ENCODE measurements around the gene PP2D1. TPM values are rescaled to one million over a fixed set of nuclear protein-coding genes. Genes with fewer than 3 reads are reported as not detected.
"Not testable (repeated sequence)": the region's sequence is repeated elsewhere in the genome, so short reads cannot be mapped to it uniquely, and the experiment has no call there.

The PP2D1 gene
- polyA plus RNA-seq, 1 donor = 0.39 TPM

- Histone ChIP-seq H3K4me3 (ENCODE audit: low read length) (no peak overlapping the region), H3K27me3 (ENCODE audit: control insufficient read depth, insufficient read depth, low read length) (no peaks in the 10 kb centered on the region), H3K4me1 (ENCODE audit: control insufficient read depth, insufficient read depth, low read length) (no peaks in the 10 kb centered on the region), H3K27ac (ENCODE audit: low read length) (no peak overlapping the region), H3K36me3 (ENCODE audit: control insufficient read depth, insufficient read depth, low read length) (peaks cover 25% of the 10 kb centered on the region), H3K9me3 (ENCODE audit: control insufficient read depth, low read depth, low read length) (no peaks in the 10 kb centered on the region)
- 100% methylated on average over 1 of the region's 8 CpGs for WGBS (ENCODE audit: insufficient coverage, low lambda C conversion rate)
- no peak for DNase-seq
These were observed 41.7 kb downstream of the PP2D1 start for GRCh38 chr3:19970327-19970726.

- Histone ChIP-seq H3K4me3 (ENCODE audit: low read length) (no peak overlapping the region), H3K27me3 (ENCODE audit: control insufficient read depth, insufficient read depth, low read length) (no peaks in the 10 kb centered on the region), H3K36me3 (ENCODE audit: control insufficient read depth, insufficient read depth, low read length) (peaks cover 15% of the 10 kb centered on the region), H3K4me1 (ENCODE audit: control insufficient read depth, insufficient read depth, low read length) (no peaks in the 10 kb centered on the region), H3K27ac (ENCODE audit: low read length) (no peak overlapping the region), H3K9me3 (ENCODE audit: control insufficient read depth, low read depth, low read length) (no peaks in the 10 kb centered on the region)
- 100% methylated on average over 4 of the region's 4 CpGs for WGBS (ENCODE audit: insufficient coverage, low lambda C conversion rate)
- no peak for DNase-seq
These were observed 44.3 kb downstream of the PP2D1 start for GRCh38 chr3:19967812-19968211.

GRCh38 chr3:19967208-19967607, 44.9 kb downstream of the PP2D1 start:
- Histone ChIP-seq H3K9me3 (ENCODE audit: control insufficient read depth, low read depth, low read length) (no peaks in the 10 kb centered on the region), H3K27ac (ENCODE audit: low read length) (no peak overlapping the region), H3K4me1 (ENCODE audit: control insufficient read depth, insufficient read depth, low read length) (no peaks in the 10 kb centered on the region), H3K4me3 (ENCODE audit: low read length) (no peak overlapping the region), H3K27me3 (ENCODE audit: control insufficient read depth, insufficient read depth, low read length) (no peaks in the 10 kb centered on the region), H3K36me3 (ENCODE audit: control insufficient read depth, insufficient read depth, low read length) (peaks cover 18% of the 10 kb centered on the region)
- no CpG with 5 or more reads among the region's 6 CpGs for WGBS (ENCODE audit: insufficient coverage, low lambda C conversion rate)
- no peak for DNase-seq

DNA sequence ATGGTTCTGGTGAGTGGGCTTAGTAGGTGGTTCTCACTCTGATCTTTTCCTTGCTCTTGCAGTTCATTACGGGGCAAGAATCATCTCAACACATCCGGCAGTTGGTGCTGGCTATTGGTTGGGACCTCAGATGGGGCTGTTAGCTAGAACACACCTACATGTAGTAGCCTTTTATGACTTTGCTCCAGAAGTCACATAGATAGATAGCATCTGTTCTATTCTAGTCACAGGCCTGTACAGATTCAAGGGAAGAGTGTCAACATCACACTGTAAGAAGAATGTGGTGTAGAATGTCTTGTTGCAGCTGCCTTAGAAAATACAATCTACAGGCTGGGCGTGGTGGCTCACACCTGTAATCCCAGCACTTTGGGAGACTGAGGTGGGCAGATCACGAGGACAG, 50.1 kb downstream of the PP2D1 start:
- Histone ChIP-seq H3K4me1 (ENCODE audit: control insufficient read depth, insufficient read depth, low read length) (no peaks in the 10 kb centered on the region), H3K27ac (ENCODE audit: low read length) (no peak overlapping the region), H3K27me3 (ENCODE audit: control insufficient read depth, insufficient read depth, low read length) (no peaks in the 10 kb centered on the region), H3K36me3 (ENCODE audit: control insufficient read depth, insufficient read depth, low read length) (peaks cover 18% of the 10 kb centered on the region), H3K4me3 (ENCODE audit: low read length) (no peak overlapping the region), H3K9me3 (ENCODE audit: control insufficient read depth, low read depth, low read length) (no peaks in the 10 kb centered on the region)
- no CpG with 5 or more reads among the region's 4 CpGs for WGBS (ENCODE audit: insufficient coverage, low lambda C conversion rate)
- peak in 1 of 2 donors; percentile 38 for DNase-seq

GRCh38 chr3:19960696-19961095, 51.4 kb downstream of the PP2D1 start:
- Histone ChIP-seq H3K9me3 (ENCODE audit: control insufficient read depth, low read depth, low read length) (no peaks in the 10 kb centered on the region), H3K4me1 (ENCODE audit: control insufficient read depth, insufficient read depth, low read length) (no peaks in the 10 kb centered on the region), H3K4me3 (ENCODE audit: low read length) (no peak overlapping the region), H3K27me3 (ENCODE audit: control insufficient read depth, insufficient read depth, low read length) (no peaks in the 10 kb centered on the region), H3K27ac (ENCODE audit: low read length) (no peak overlapping the region), H3K36me3 (ENCODE audit: control insufficient read depth, insufficient read depth, low read length) (peaks cover 22% of the 10 kb centered on the region)
- no peak for DNase-seq
- WGBS (ENCODE audit: insufficient coverage, low lambda C conversion rate) = 88% methylated on average over 3 of the region's 4 CpGs

DNA sequence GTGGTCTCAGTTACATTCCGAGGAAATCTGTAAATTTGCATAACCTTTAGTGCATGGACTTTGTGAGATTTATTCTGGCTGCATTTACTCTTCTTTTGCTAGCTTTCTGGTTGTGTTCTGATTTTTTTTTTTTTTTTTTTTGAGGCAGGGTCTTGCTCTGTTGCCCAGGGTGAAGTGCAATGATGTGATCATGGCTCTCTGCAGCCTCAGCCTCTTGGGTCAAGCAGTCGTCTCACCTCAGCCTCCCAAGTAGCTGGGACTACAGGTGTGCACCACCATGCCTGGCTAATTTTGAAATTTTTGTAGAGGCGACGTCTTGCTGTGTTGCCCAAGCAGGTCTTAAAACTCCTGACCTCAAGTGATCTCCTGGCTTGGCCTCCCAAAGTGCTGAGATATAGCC, 52.6 kb downstream of the PP2D1 start:
- no peaks in the 10 kb centered on the region for H3K27me3 ChIP-seq (ENCODE audit: control insufficient read depth, insufficient read depth, low read length)
- 100% methylated on average over 1 of the region's 4 CpGs for WGBS (ENCODE audit: insufficient coverage, low lambda C conversion rate)
- H3K4me3 ChIP-seq (ENCODE audit: low read length) = no peak overlapping the region
- no peak for DNase-seq
- no peaks in the 10 kb centered on the region for H3K4me1 ChIP-seq (ENCODE audit: control insufficient read depth, insufficient read depth, low read length)
- H3K36me3 ChIP-seq (ENCODE audit: control insufficient read depth, insufficient read depth, low read length) = peaks cover 25% of the 10 kb centered on the region
- H3K9me3 ChIP-seq (ENCODE audit: control insufficient read depth, low read depth, low read length) = no peaks in the 10 kb centered on the region
- no peak overlapping the region for H3K27ac ChIP-seq (ENCODE audit: low read length)

DNA sequence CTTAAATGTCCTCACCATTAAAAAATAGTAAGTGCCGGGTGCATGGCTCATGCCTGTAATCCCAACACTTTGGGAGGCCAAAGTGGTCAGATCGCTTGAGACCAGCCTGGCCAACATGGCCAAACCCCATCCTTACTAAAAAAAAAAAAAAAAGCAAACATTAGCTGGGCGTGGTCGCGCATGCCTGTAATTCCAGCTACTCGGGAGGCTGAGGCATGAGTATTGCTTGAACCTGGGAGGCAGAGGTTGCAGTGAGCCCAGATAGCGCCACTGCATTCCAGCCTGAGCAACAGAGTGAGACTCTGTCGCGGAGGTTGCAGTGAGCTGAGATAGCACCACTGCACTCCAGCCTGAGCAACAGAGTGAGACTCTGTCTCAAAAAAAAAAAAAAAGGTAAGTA, 54.7 kb downstream of the PP2D1 start:
- WGBS (ENCODE audit: insufficient coverage, low lambda C conversion rate) = no CpG with 5 or more reads among the region's 9 CpGs

DNA sequence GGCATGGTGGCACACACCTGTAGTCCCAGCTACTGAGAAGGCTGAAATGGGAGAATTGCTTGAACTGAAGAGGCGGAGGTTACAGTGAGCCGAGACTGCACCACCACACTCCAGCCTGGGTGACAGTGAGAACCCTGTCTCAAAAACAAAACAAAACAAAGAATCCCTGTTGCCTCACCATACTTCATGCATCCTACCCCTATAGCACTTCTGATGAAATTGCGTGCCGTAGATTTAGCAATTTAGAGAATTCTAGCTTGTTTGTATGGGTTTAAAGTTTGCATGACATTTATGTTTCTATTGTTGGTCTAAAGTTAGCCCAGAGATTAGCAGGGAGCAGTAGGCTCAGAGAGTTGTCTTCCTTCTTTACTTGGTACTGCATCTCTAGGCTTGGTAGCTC, 57.4 kb downstream of the PP2D1 start:
- no peaks in the 10 kb centered on the region for H3K9me3 ChIP-seq (ENCODE audit: control insufficient read depth, low read depth, low read length)
- no peaks in the 10 kb centered on the region for H3K27me3 ChIP-seq (ENCODE audit: control insufficient read depth, insufficient read depth, low read length)
- no peak overlapping the region for H3K27ac ChIP-seq (ENCODE audit: low read length)
- H3K4me3 ChIP-seq (ENCODE audit: low read length) = no peak overlapping the region
- DNase-seq = no peak
- H3K36me3 ChIP-seq (ENCODE audit: control insufficient read depth, insufficient read depth, low read length) = peaks cover 42% of the 10 kb centered on the region
- H3K4me1 ChIP-seq (ENCODE audit: control insufficient read depth, insufficient read depth, low read length) = no peaks in the 10 kb centered on the region
- no CpG with 5 or more reads among the region's 4 CpGs for WGBS (ENCODE audit: insufficient coverage, low lambda C conversion rate)

More for the DNA sequence above, 54.7 kb downstream of the PP2D1 start:
- not testable (repeated sequence) for H3K27ac ChIP-seq (ENCODE audit: low read length); H3K4me1 ChIP-seq (ENCODE audit: control insufficient read depth, insufficient read depth, low read length); H3K9me3 ChIP-seq (ENCODE audit: control insufficient read depth, low read depth, low read length); H3K4me3 ChIP-seq (ENCODE audit: low read length); H3K27me3 ChIP-seq (ENCODE audit: control insufficient read depth, insufficient read depth, low read length); DNase-seq
- peaks cover 39% of the 10 kb centered on the region for H3K36me3 ChIP-seq (ENCODE audit: control insufficient read depth, insufficient read depth, low read length)

DNA sequence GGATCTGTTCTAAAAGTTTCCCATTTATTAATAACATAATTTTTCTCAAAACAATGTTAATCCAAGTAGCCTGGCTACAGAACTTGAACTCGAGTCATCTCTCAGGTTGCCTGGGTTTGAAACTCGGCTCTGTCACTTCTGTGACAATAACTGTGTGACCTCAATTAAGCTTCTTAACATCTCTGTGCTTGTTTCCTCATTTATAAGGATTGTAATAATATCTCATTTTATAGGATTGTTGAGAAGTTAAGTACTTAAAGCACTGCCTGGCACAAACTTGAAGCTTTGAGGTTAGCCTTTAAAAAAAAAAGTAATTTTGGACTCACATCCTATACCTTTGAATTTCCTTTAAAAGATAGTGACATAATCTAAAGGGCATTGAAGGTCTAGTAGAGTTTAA, 61.7 kb downstream of the PP2D1 start:
- WGBS (ENCODE audit: insufficient coverage, low lambda C conversion rate) = no CpG with 5 or more reads among the region's 2 CpGs
- no peak for DNase-seq
- H3K4me1 ChIP-seq (ENCODE audit: control insufficient read depth, insufficient read depth, low read length) = peaks cover 9% of the 10 kb centered on the region
- H3K4me3 ChIP-seq (ENCODE audit: low read length) = no peak overlapping the region
- H3K9me3 ChIP-seq (ENCODE audit: control insufficient read depth, low read depth, low read length) = peaks cover 3% of the 10 kb centered on the region
- H3K36me3 ChIP-seq (ENCODE audit: control insufficient read depth, insufficient read depth, low read length) = peaks cover 28% of the 10 kb centered on the region
- H3K27ac ChIP-seq (ENCODE audit: low read length) = no peak overlapping the region
- H3K27me3 ChIP-seq (ENCODE audit: control insufficient read depth, insufficient read depth, low read length) = no peaks in the 10 kb centered on the region

GRCh38 chr3:19948226-19948591, 63.9 kb downstream of the PP2D1 start:
- H3K27ac ChIP-seq (ENCODE audit: low read length) = peak overlapping the region; percentile 97
- H3K9me3 ChIP-seq (ENCODE audit: control insufficient read depth, low read depth, low read length) = peaks cover 3% of the 10 kb centered on the region
- H3K4me1 ChIP-seq (ENCODE audit: control insufficient read depth, insufficient read depth, low read length) = peaks cover 9% of the 10 kb centered on the region
- H3K27me3 ChIP-seq (ENCODE audit: control insufficient read depth, insufficient read depth, low read length) = no peaks in the 10 kb centered on the region
- H3K36me3 ChIP-seq (ENCODE audit: control insufficient read depth, insufficient read depth, low read length) = peaks cover 13% of the 10 kb centered on the region
- WGBS (ENCODE audit: insufficient coverage, low lambda C conversion rate) = no CpG with 5 or more reads among the region's 2 CpGs
- no peak for DNase-seq
- peak overlapping the region; percentile 86 for H3K4me3 ChIP-seq (ENCODE audit: low read length)

DNA sequence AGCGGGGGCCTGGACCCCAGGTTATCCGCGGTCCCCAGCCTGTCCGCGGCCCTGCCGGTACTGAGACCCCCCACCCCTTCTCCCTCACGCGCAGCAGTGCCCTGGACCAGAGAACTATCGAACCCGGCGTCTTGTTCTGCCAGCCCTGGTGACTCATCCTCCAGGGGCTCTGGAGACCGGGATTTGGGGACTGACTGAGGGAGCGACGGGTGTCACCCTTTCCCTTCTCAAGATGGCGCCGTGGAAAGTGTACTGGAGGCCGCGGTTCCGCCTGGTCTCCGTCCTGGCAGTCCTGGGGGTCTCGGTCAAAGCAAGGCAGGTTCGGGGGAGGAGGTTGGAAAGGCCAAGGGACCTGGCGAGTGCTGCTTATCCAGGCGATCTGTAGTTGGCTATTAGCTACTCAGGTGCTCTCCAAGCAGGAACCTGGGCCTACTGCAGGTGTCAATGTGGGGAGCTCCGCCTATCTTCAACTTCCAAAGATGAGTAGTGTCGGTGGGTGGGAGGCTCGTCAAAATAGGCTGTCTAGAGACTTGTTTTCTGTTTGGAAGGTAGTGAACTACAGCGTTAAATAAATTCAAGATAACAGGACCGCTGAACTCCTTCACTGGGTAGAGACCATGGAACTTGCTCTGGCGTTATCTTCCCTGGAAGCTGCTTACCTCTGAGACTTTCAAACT, 64.4 kb downstream of the PP2D1 start:
- peaks cover 11% of the 10 kb centered on the region for H3K36me3 ChIP-seq (ENCODE audit: control insufficient read depth, insufficient read depth, low read length)

More for the DNA sequence above, 64.4 kb downstream of the PP2D1 start:
- H3K27ac ChIP-seq (ENCODE audit: low read length) = peak overlapping the region; percentile 97
- H3K4me3 ChIP-seq (ENCODE audit: low read length) = peak overlapping the region; percentile 86
- H3K4me1 ChIP-seq (ENCODE audit: control insufficient read depth, insufficient read depth, low read length) = peaks cover 9% of the 10 kb centered on the region
- WGBS (ENCODE audit: insufficient coverage, low lambda C conversion rate) = 0% methylated on average over 3 of the region's 30 CpGs
- no peaks in the 10 kb centered on the region for H3K27me3 ChIP-seq (ENCODE audit: control insufficient read depth, insufficient read depth, low read length)
- peaks cover 3% of the 10 kb centered on the region for H3K9me3 ChIP-seq (ENCODE audit: control insufficient read depth, low read depth, low read length)
- peak; percentile 49 to 88 for DNase-seq

Data from large intestine (tissue), 3 donors.